HepG2 (cell line): ENCODE measurements around the gene SCAANT1. TPM values are rescaled to one million over a fixed set of nuclear protein-coding genes. Genes with fewer than 3 reads are reported as not detected.

Experiments
- ATF1 ChIP-seq: IDR thresholded peaks from 2 replicates; pipeline ENCODE4 v1.6.1; 2016; ENCODE audit warnings: mild to moderate bottlenecking, control low read depth
- CHD4 ChIP-seq: fragments of 200-600 bp; sonication (generic); IDR thresholded peaks from 2 replicates; pipeline ENCODE4 v1.7.0; 2017; ENCODE audit warnings: mild to moderate bottlenecking, low read length, borderline replicate concordance
- EEA1 ChIP-seq: sonication (generic); formaldehyde crosslinking; IDR thresholded peaks from 2 replicates; pipeline ENCODE4 v1.5.1; 2020; ENCODE audit warnings: mild to moderate bottlenecking, missing genetic modification reagents, borderline replicate concordance
- KLF12 ChIP-seq: sonication (generic); formaldehyde crosslinking; IDR thresholded peaks from 2 replicates; pipeline ENCODE4 v1.4.0; 2020; ENCODE audit warnings: missing genetic modification reagents, borderline replicate concordance
- NCOA1 ChIP-seq: sonication (generic); formaldehyde crosslinking; IDR thresholded peaks from 2 replicates; pipeline ENCODE4 v1.9.0; 2021; ENCODE audit warnings: missing genetic modification reagents
- NFKB2 ChIP-seq: sonication (generic); formaldehyde crosslinking; IDR thresholded peaks from 2 replicates; pipeline ENCODE4 v1.4.0; 2020; ENCODE audit warnings: missing genetic modification reagents, borderline replicate concordance
- POLR2G ChIP-seq: fragments of 200-400 bp; formaldehyde crosslinking; IDR thresholded peaks from 2 replicates; pipeline ENCODE4 v1.6.1; 2018; ENCODE audit warnings: mild to moderate bottlenecking, low read depth, low read length, moderate library complexity
- PRMT3 ChIP-seq: sonication (generic); formaldehyde crosslinking; IDR thresholded peaks from 2 replicates; pipeline ENCODE4 v1.8.1; 2022; ENCODE audit warnings: low read depth, mild to moderate bottlenecking, moderate library complexity, missing genetic modification reagents, borderline replicate concordance
- RARA ChIP-seq: IDR thresholded peaks from 2 replicates; pipeline ENCODE4 v1.6.1; 2016; ENCODE audit warnings: missing genetic modification reagents, missing compliant biosample characterization
- RELA ChIP-seq: sonication (generic); formaldehyde crosslinking; IDR thresholded peaks from 2 replicates; pipeline ENCODE4 v1.4.0; 2020; ENCODE audit warnings: missing genetic modification reagents
- SAP130 ChIP-seq: IDR thresholded peaks from 2 replicates; pipeline ENCODE4 v1.6.1; 2016; ENCODE audit warnings: low read depth
- SMAD9 ChIP-seq: sonication (generic); formaldehyde crosslinking; IDR thresholded peaks from 2 replicates; pipeline ENCODE4 v1.5.1; 2020; ENCODE audit warnings: mild to moderate bottlenecking, missing genetic modification reagents
- SRY ChIP-seq: sonication (generic); formaldehyde crosslinking; IDR thresholded peaks from 2 replicates; pipeline ENCODE4 v1.8.0; 2022; ENCODE audit warnings: mild to moderate bottlenecking, missing genetic modification reagents
- U2AF1 ChIP-seq: fragments of 200-400 bp; formaldehyde crosslinking; optimal IDR thresholded peaks from 2 replicates; pipeline ENCODE3; 2017; ENCODE audit warnings: mild to moderate bottlenecking, low read depth, low read length
- ZFP37 ChIP-seq: sonication (generic); formaldehyde crosslinking; IDR thresholded peaks from 2 replicates; pipeline ENCODE4 v1.4.0; 2020; ENCODE audit warnings: missing genetic modification reagents, borderline replicate concordance
- ZNF207 ChIP-seq: fragments of 450-650 bp; IDR thresholded peaks from 2 replicates; pipeline ENCODE4 v1.6.1; 2016; ENCODE audit warnings: antibody characterized with exemption, borderline replicate concordance
- ZNF530 ChIP-seq: sonication (generic); formaldehyde crosslinking; IDR thresholded peaks from 2 replicates; pipeline ENCODE4 v1.5.0; 2020; ENCODE audit warnings: low read depth, mild to moderate bottlenecking, missing genetic modification reagents
- ZNF549 ChIP-seq: sonication (generic); formaldehyde crosslinking; IDR thresholded peaks from 2 replicates; pipeline ENCODE4 v1.5.0; 2020; ENCODE audit warnings: missing genetic modification reagents
- ZNF780A ChIP-seq: sonication (generic); formaldehyde crosslinking; IDR thresholded peaks from 2 replicates; pipeline ENCODE4 v1.8.0; 2022; ENCODE audit warnings: mild to moderate bottlenecking, missing genetic modification reagents, moderate library complexity
- polyA plus RNA-seq, 8 experiments: library from polyadenylated mRNA; depleted of rRNA in 3 of 8; stranded (reverse) in 7 of 8; unstranded in 1 of 8; fragments of >200 nt; fragmentation: Illumina TruSeq in 4 of 8; extraction: Trizol in 4 of 8; gene quantifications; 2 replicates each; pipeline versions ENCODE4 v1.2.1 to v1.2.3, GENCODE V29; 2011 to 2016; ENCODE audit warnings: low read depth in 4 of 8, missing spikeins in 1 of 8, mixed read lengths in 1 of 8; ENCODE audit not compliant: insufficient read depth in 1 of 8
- total RNA-seq, 5 experiments: library from RNA; depleted of rRNA; stranded (reverse); fragments of >200 nt; fragmentation: Illumina TruSeq; extraction: Trizol; gene quantifications; 2 replicates each; pipeline ENCODE4 v1.2.3, GENCODE V29; 2016; ENCODE audit warnings: low read depth in 1 of 5
- TF ChIP-seq, protein P1 (sequence below): sonication (generic); formaldehyde crosslinking; IDR thresholded peaks from 2 replicates; pipeline ENCODE4 v1.5.0; 2020; ENCODE audit warnings: mild to moderate bottlenecking, missing genetic modification reagents, borderline replicate concordance
- TF ChIP-seq, protein P2 (sequence below): sonication (generic); formaldehyde crosslinking; IDR thresholded peaks from 2 replicates; pipeline ENCODE4 v1.9.0; 2022; ENCODE audit warnings: low read depth, missing genetic modification reagents
- TF ChIP-seq, protein P3 (sequence below): sonication (generic); formaldehyde crosslinking; IDR thresholded peaks from 2 replicates; pipeline ENCODE4 v1.4.0; 2020; ENCODE audit warnings: missing genetic modification reagents
- TF ChIP-seq, protein P4 (sequence below): sonication (generic); formaldehyde crosslinking; IDR thresholded peaks from 2 replicates; pipeline ENCODE4 v1.8.0; 2022; ENCODE audit warnings: missing genetic modification reagents, low read depth, mild to moderate bottlenecking, borderline replicate concordance
- TF ChIP-seq, protein P5 (sequence below): IDR thresholded peaks from 2 replicates; pipeline ENCODE4 v1.6.1; 2016; ENCODE audit warnings: low read depth, borderline replicate concordance

SCAANT1 gene
- total and polyA plus RNA-seq, 2 of the 13 experiments (the other 11 are each of a cell fraction or from before 2014, with no cell fraction given), result not detected

DNA sequence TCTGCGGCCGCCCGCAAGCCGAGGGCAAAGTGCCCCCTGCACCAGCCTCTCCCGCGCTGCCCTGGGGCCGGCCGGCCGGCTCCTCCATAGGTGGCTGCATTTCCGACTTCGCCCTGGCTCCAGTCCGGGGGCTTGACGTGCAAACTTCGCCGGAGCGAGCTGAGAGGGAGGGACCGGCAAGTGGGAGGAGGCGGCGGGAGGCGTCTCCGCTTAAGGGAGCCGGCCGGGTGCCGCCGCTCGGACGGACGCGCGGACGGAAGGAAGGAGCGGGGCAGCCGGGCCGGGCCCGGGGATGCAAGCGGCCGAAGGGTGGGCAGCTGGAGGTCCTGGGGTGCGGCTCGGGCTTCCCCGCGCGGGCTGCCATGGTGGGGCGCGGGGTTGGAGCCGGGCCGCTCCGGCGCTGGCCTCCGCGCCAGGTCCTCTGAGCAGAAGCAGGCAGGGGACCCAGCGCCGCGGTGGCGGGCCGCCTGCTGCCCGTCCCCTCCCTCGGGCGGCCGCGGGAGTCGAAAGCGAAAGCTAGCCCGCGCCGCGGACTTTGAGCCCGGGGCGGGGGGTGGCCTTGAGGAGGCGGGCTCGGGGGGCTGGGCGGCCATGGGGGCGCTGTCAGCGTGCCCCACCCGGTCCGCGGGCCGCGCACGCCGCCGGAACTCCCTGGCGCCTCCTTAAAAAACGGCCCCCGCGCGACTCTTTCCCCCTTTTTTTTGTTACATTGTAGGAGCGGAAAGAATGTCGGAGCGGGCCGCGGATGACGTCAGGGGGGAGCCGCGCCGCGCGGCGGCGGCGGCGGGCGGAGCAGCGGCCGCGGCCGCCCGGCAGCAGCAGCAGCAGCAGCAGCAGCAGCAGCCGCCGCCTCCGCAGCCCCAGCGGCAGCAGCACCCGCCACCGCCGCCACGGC lies at the start of gene SCAANT1 (continued):
- no peak for TF ChIP-seq ZNF530 (CRISPR knock-in tag)
- no peak for TF ChIP-seq RELA (CRISPR knock-in tag)
- TF ChIP-seq ZNF549, result no peak
- no peak for TF ChIP-seq U2AF1
- no peak; the same call in 1 of the 2 replicates for TF ChIP-seq NFKB2
- TF ChIP-seq, protein P1, sequence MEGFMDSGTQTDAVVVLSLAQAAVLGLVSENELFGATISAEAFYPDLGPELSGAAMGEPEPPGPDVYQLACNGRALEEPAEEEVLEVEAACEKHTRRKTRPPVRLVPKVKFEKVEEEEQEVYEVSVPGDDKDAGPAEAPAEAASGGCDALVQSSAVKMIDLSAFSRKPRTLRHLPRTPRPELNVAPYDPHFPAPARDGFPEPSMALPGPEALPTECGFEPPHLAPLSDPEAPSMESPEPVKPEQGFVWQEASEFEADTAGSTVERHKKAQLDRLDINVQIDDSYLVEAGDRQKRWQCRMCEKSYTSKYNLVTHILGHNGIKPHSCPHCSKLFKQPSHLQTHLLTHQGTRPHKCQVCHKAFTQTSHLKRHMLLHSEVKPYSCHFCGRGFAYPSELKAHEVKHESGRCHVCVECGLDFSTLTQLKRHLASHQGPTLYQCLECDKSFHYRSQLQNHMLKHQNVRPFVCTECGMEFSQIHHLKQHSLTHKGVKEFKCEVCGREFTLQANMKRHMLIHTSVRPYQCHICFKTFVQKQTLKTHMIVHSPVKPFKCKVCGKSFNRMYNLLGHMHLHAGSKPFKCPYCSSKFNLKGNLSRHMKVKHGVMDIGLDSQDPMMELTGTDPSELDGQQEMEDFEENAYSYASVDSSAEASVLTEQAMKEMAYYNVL (CRISPR knock-in tag), result no peak
- no peak for TF ChIP-seq CHD4
- TF ChIP-seq, protein P2, sequence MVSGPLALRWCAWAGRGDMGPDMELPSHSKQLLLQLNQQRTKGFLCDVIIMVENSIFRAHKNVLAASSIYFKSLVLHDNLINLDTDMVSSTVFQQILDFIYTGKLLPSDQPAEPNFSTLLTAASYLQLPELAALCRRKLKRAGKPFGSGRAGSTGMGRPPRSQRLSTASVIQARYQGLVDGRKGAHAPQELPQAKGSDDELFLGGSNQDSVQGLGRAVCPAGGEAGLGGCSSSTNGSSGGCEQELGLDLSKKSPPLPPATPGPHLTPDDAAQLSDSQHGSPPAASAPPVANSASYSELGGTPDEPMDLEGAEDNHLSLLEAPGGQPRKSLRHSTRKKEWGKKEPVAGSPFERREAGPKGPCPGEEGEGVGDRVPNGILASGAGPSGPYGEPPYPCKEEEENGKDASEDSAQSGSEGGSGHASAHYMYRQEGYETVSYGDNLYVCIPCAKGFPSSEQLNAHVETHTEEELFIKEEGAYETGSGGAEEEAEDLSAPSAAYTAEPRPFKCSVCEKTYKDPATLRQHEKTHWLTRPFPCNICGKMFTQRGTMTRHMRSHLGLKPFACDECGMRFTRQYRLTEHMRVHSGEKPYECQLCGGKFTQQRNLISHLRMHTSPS (CRISPR knock-in tag), result peak; percentile 61; the same call in 1 of the 2 replicates
- TF ChIP-seq SMAD9 (CRISPR knock-in tag), result no peak
- TF ChIP-seq KLF12 (CRISPR knock-in tag), result no peak
- TF ChIP-seq ZNF780A (CRISPR knock-in tag), result no peak
- TF ChIP-seq ZFP37 (CRISPR knock-in tag), result no peak
- TF ChIP-seq ATF1 (CRISPR knock-in tag), result no peak
- TF ChIP-seq POLR2G, result peak; percentile 70
- TF ChIP-seq NCOA1 (CRISPR knock-in tag), result no peak
- TF ChIP-seq PRMT3 (CRISPR knock-in tag), result no peak
- TF ChIP-seq RARA (CRISPR knock-in tag), result 0 out of 2 replicates have a peak, but pooled peaks have one; percentile 28
- no peak for TF ChIP-seq ZNF207
- TF ChIP-seq, protein P3, sequence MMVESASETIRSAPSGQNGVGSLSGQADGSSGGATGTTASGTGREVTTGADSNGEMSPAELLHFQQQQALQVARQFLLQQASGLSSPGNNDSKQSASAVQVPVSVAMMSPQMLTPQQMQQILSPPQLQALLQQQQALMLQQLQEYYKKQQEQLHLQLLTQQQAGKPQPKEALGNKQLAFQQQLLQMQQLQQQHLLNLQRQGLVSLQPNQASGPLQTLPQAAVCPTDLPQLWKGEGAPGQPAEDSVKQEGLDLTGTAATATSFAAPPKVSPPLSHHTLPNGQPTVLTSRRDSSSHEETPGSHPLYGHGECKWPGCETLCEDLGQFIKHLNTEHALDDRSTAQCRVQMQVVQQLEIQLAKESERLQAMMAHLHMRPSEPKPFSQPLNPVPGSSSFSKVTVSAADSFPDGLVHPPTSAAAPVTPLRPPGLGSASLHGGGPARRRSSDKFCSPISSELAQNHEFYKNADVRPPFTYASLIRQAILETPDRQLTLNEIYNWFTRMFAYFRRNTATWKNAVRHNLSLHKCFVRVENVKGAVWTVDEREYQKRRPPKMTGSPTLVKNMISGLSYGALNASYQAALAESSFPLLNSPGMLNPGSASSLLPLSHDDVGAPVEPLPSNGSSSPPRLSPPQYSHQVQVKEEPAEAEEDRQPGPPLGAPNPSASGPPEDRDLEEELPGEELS (CRISPR knock-in tag), result 0 out of 2 replicates have a peak, but pooled peaks have one; percentile 23
- TF ChIP-seq, protein P4, sequence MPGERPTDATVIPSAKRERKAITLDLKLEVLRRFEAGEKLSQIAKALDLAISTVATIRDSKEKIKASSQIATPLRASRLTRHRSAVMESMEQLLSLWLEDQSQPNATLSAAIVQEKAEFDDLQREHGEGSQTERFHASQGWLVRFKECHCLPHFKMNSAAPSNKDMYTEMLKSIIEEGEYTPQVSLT, result no peak
- TF ChIP-seq EEA1 (CRISPR knock-in tag), result no peak
- no peak for TF ChIP-seq SRY (CRISPR knock-in tag)
- TF ChIP-seq, protein P5, sequence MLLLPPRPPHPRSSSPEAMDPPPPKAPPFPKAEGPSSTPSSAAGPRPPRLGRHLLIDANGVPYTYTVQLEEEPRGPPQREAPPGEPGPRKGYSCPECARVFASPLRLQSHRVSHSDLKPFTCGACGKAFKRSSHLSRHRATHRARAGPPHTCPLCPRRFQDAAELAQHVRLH (CRISPR knock-in tag), result no peak
- TF ChIP-seq SAP130, result peak; percentile 87
